ENCODE results near the gene SLC40A1. TPM values are rescaled to one million over a fixed set of nuclear protein-coding genes. Genes with fewer than 3 reads are reported as not detected.

SLC40A1 gene
- polyA plus RNA-seq, 4 donors, result 72.6 to 527 (median 154) TPM

- peak overlapping the region; percentile 27 to 63 (median 59) for H3K4me3 ChIP-seq (ENCODE audit: low read depth in 1 of 3, low read length in 3 of 3)
- no peaks in the 10 kb centered on the region for H3K9me3 ChIP-seq (ENCODE audit: control insufficient read depth in 2 of 2, insufficient read depth in 1 of 2, low read depth in 1 of 2, low read length in 1 of 2)
- H3K27me3 ChIP-seq (ENCODE audit: control insufficient read depth in 3 of 3, insufficient read depth in 3 of 3, low read length in 3 of 3), result peaks cover 0 to 1% (median 0%) of the 10 kb centered on the region in 3 donors
- WGBS, 3 donors, result 5 to 22% (median 17%) methylated on average over 21 to 22 of the region's 22 CpGs
- H3K27ac ChIP-seq (ENCODE audit: low read depth in 1 of 3, low read length in 2 of 3), result peak overlapping the region; percentile 76 to 97 (median 81)
- H3K4me1 ChIP-seq (ENCODE audit: control insufficient read depth in 3 of 3, insufficient read depth in 2 of 3, low read depth in 1 of 3, low read length in 2 of 3), result peaks cover 2 to 30% (median 11%) of the 10 kb centered on the region in 3 donors
- H3K36me3 ChIP-seq (ENCODE audit: control insufficient read depth in 3 of 3, insufficient read depth in 2 of 3, low read depth in 1 of 3, low read length in 3 of 3), result peaks cover 0 to 6% (median 2%) of the 10 kb centered on the region in 3 donors
- DNase-seq (peak; percentile 66 to 82), FAIRE-seq (no peak)
Observed at GRCh38 chr2:189581354-189582139, 961 bp upstream of the SLC40A1 start.

GRCh38 chr2:189580241-189580651 is 340 bp downstream of the SLC40A1 start:
- WGBS, 3 donors, result 1 to 2% (median 1%) methylated on average over 13 of the region's 13 CpGs
- H3K4me3 ChIP-seq (ENCODE audit: low read depth in 1 of 3, low read length in 3 of 3), result peak overlapping the region; percentile 27 to 92 (median 59)
- H3K27me3 ChIP-seq (ENCODE audit: control insufficient read depth in 3 of 3, insufficient read depth in 3 of 3, low read length in 3 of 3), result peaks cover 0 to 1% (median 0%) of the 10 kb centered on the region in 3 donors
- H3K9me3 ChIP-seq (ENCODE audit: control insufficient read depth in 2 of 2, insufficient read depth in 1 of 2, low read depth in 1 of 2, low read length in 1 of 2), result no peaks in the 10 kb centered on the region
- peaks cover 0 to 6% (median 2%) of the 10 kb centered on the region in 3 donors for H3K36me3 ChIP-seq (ENCODE audit: control insufficient read depth in 3 of 3, insufficient read depth in 2 of 3, low read depth in 1 of 3, low read length in 3 of 3)
- DNase-seq (no peak), FAIRE-seq (no peak)
- H3K4me1 ChIP-seq (ENCODE audit: control insufficient read depth in 3 of 3, insufficient read depth in 2 of 3, low read depth in 1 of 3, low read length in 2 of 3), result peaks cover 2 to 35% (median 11%) of the 10 kb centered on the region in 3 donors
- peak overlapping the region; percentile 76 to 97 (median 81) for H3K27ac ChIP-seq (ENCODE audit: low read depth in 1 of 3, low read length in 2 of 3)

- H3K9me3 ChIP-seq (ENCODE audit: control insufficient read depth in 2 of 2, insufficient read depth in 1 of 2, low read depth in 1 of 2, low read length in 1 of 2), result no peaks in the 10 kb centered on the region
- peaks cover 0 to 1% (median 0%) of the 10 kb centered on the region in 3 donors for H3K27me3 ChIP-seq (ENCODE audit: control insufficient read depth in 3 of 3, insufficient read depth in 3 of 3, low read length in 3 of 3)
- H3K27ac ChIP-seq (ENCODE audit: low read depth in 1 of 3, low read length in 2 of 3), result peak overlapping the region; percentile 76 to 97 (median 81)
- H3K4me3 ChIP-seq (ENCODE audit: low read depth in 1 of 3, low read length in 3 of 3), result peak overlapping the region in 2 of 3 donors; percentile 59 to 92
- DNase-seq (peak; percentile 77 to 81), FAIRE-seq (no peak)
- peaks cover 0 to 10% (median 2%) of the 10 kb centered on the region in 3 donors for H3K36me3 ChIP-seq (ENCODE audit: control insufficient read depth in 3 of 3, insufficient read depth in 2 of 3, low read depth in 1 of 3, low read length in 3 of 3)
- WGBS, 3 donors, result 11 to 31% (median 24%) methylated on average over 11 of the region's 11 CpGs
- peaks cover 2 to 40% (median 11%) of the 10 kb centered on the region in 3 donors for H3K4me1 ChIP-seq (ENCODE audit: control insufficient read depth in 3 of 3, insufficient read depth in 2 of 3, low read depth in 1 of 3, low read length in 2 of 3)
Observed at GRCh38 chr2:189579585-189580186, 900 bp downstream of the SLC40A1 start.

- peak in 1 of 2 donors; percentile 42 for DNase-seq
- peak overlapping the region in 2 of 3 donors; percentile 11 to 97 for H3K27ac ChIP-seq (ENCODE audit: low read depth in 1 of 3, low read length in 2 of 3)
Observed at GRCh38 chr2:189578272-189578950, 2.2 kb downstream of the SLC40A1 start.

GRCh38 chr2:189577121-189577520 is 3.5 kb downstream of the SLC40A1 start:
- Histone ChIP-seq H3K36me3 (ENCODE audit: control insufficient read depth in 3 of 3, insufficient read depth in 2 of 3, low read depth in 1 of 3, low read length in 3 of 3) (peaks cover 1 to 10% (median 6%) of the 10 kb centered on the region in 3 donors), H3K27me3 (ENCODE audit: control insufficient read depth in 3 of 3, insufficient read depth in 3 of 3, low read length in 3 of 3) (no peaks in the 10 kb centered on the region), H3K9me3 (ENCODE audit: control insufficient read depth in 2 of 2, insufficient read depth in 1 of 2, low read depth in 1 of 2, low read length in 1 of 2) (no peaks in the 10 kb centered on the region), H3K4me3 (ENCODE audit: low read depth in 1 of 3, low read length in 3 of 3) (peak overlapping the region in 1 of 3 donors; percentile 92), H3K4me1 (ENCODE audit: control insufficient read depth in 3 of 3, insufficient read depth in 2 of 3, low read depth in 1 of 3, low read length in 2 of 3) (peaks cover 2 to 38% (median 12%) of the 10 kb centered on the region in 3 donors), H3K27ac (ENCODE audit: low read depth in 1 of 3, low read length in 2 of 3) (peak overlapping the region; percentile 24 to 60 (median 50))
- DNase-seq, result peak; percentile 37 to 39
- WGBS, 3 donors, result 18 to 51% (median 32%) methylated on average over 5 of the region's 5 CpGs
- no peak for FAIRE-seq

More at GRCh38 chr2:189578272-189578950, 2.2 kb downstream of the SLC40A1 start:
- FAIRE-seq, result no peak
- Histone ChIP-seq H3K4me3 (ENCODE audit: low read depth in 1 of 3, low read length in 3 of 3) (peak overlapping the region in 2 of 3 donors; percentile 39 to 92), H3K4me1 (ENCODE audit: control insufficient read depth in 3 of 3, insufficient read depth in 2 of 3, low read depth in 1 of 3, low read length in 2 of 3) (peaks cover 2 to 41% (median 11%) of the 10 kb centered on the region in 3 donors), H3K36me3 (ENCODE audit: control insufficient read depth in 3 of 3, insufficient read depth in 2 of 3, low read depth in 1 of 3, low read length in 3 of 3) (peaks cover 0 to 10% (median 6%) of the 10 kb centered on the region in 3 donors), H3K27me3 (ENCODE audit: control insufficient read depth in 3 of 3, insufficient read depth in 3 of 3, low read length in 3 of 3) (no peaks in the 10 kb centered on the region), H3K9me3 (ENCODE audit: control insufficient read depth in 2 of 2, insufficient read depth in 1 of 2, low read depth in 1 of 2, low read length in 1 of 2) (no peaks in the 10 kb centered on the region)
- WGBS, 3 donors, result 0 to 23% (median 21%) methylated on average over 1 of the region's 1 CpG

- peaks cover 2 to 10% (median 6%) of the 10 kb centered on the region in 3 donors for H3K36me3 ChIP-seq (ENCODE audit: control insufficient read depth in 3 of 3, insufficient read depth in 2 of 3, low read depth in 1 of 3, low read length in 3 of 3)
- no peak overlapping the region for H3K4me3 ChIP-seq (ENCODE audit: low read depth in 1 of 3, low read length in 3 of 3)
- H3K4me1 ChIP-seq (ENCODE audit: control insufficient read depth in 3 of 3, insufficient read depth in 2 of 3, low read depth in 1 of 3, low read length in 2 of 3), result peaks cover 0 to 34% (median 12%) of the 10 kb centered on the region in 3 donors
- WGBS, 3 donors, result 6 to 40% (median 17%) methylated on average over 1 of the region's 1 CpG
- no peak for DNase-seq
- H3K27me3 ChIP-seq (ENCODE audit: control insufficient read depth in 3 of 3, insufficient read depth in 3 of 3, low read length in 3 of 3), result no peaks in the 10 kb centered on the region
- FAIRE-seq, result no peak
- H3K9me3 ChIP-seq (ENCODE audit: control insufficient read depth in 2 of 2, insufficient read depth in 1 of 2, low read depth in 1 of 2, low read length in 1 of 2), result no peaks in the 10 kb centered on the region
- peak overlapping the region in 2 of 3 donors; percentile 1 to 50 for H3K27ac ChIP-seq (ENCODE audit: low read depth in 1 of 3, low read length in 2 of 3)
Observed at GRCh38 chr2:189576396-189576795, 4.2 kb downstream of the SLC40A1 start.

GRCh38 chr2:189574793-189575475 is 5.7 kb downstream of the SLC40A1 start:
- H3K27me3 ChIP-seq (ENCODE audit: control insufficient read depth in 3 of 3, insufficient read depth in 3 of 3, low read length in 3 of 3), result no peaks in the 10 kb centered on the region
- FAIRE-seq, result no peak
- no peaks in the 10 kb centered on the region for H3K9me3 ChIP-seq (ENCODE audit: control insufficient read depth in 2 of 2, insufficient read depth in 1 of 2, low read depth in 1 of 2, low read length in 1 of 2)
- peaks cover 0 to 37% (median 14%) of the 10 kb centered on the region in 3 donors for H3K4me1 ChIP-seq (ENCODE audit: control insufficient read depth in 3 of 3, insufficient read depth in 2 of 3, low read depth in 1 of 3, low read length in 2 of 3)
- peak; percentile 61 to 73 for DNase-seq
- peaks cover 6 to 10% (median 6%) of the 10 kb centered on the region in 3 donors for H3K36me3 ChIP-seq (ENCODE audit: control insufficient read depth in 3 of 3, insufficient read depth in 2 of 3, low read depth in 1 of 3, low read length in 3 of 3)
- H3K27ac ChIP-seq (ENCODE audit: low read depth in 1 of 3, low read length in 2 of 3), result peak overlapping the region in 2 of 3 donors; percentile 60 to 67
- H3K4me3 ChIP-seq (ENCODE audit: low read depth in 1 of 3, low read length in 3 of 3), result no peak overlapping the region
- WGBS, 3 donors, result 24 to 42% (median 41%) methylated on average over 5 of the region's 5 CpGs
